Mesendoderm (in vitro differentiated cells): Measurements from ENCODE around the gene KCNN3.

Experiments used
- DNase-seq: peaks from one replicate; pipeline ENCODE4 v3.0.0; 2013
- H2AK5ac ChIP-seq: 2 replicates; pipeline ENCODE4 v1.6.1; 2013; ENCODE audit warnings: low read length, inconsistent platforms
- H2BK120ac ChIP-seq: 2 replicates; pipeline ENCODE4 v1.6.1; 2013; ENCODE audit warnings: low read depth, mild to moderate bottlenecking, low read length, moderate library complexity, mixed read lengths
- H2BK15ac ChIP-seq: replicated peaks from 2 replicates; pipeline ENCODE4 v1.6.1; 2013; ENCODE audit warnings: low read depth, mild to moderate bottlenecking, moderate library complexity
- H2BK5ac ChIP-seq: 2 replicates; pipeline ENCODE4 v1.6.1; 2013; ENCODE audit warnings: low read length, inconsistent platforms
- H3K18ac ChIP-seq: 2 replicates; pipeline ENCODE4 v1.6.1; 2013; ENCODE audit warnings: mild to moderate bottlenecking, low read length, mixed read lengths
- H3K23ac ChIP-seq: one replicate; pipeline ENCODE4 v1.6.1; 2013; ENCODE audit warnings: low read length
- H3K27ac ChIP-seq: 2 replicates; pipeline ENCODE4 v1.5.1; 2013; ENCODE audit warnings: low read depth, mild to moderate bottlenecking, inconsistent platforms, low read length, moderate library complexity
- H3K27me3 ChIP-seq: 2 replicates; pipeline ENCODE4 v1.6.1; 2013; ENCODE audit warnings: low read length, control low read depth, mild to moderate bottlenecking, inconsistent platforms; ENCODE audit not compliant: insufficient read depth, poor library complexity
- H3K36me3 ChIP-seq: 2 replicates; pipeline ENCODE4 v1.6.1; 2013; ENCODE audit warnings: low read length, inconsistent platforms; ENCODE audit not compliant: control insufficient read depth, insufficient read depth
- H3K4ac ChIP-seq: one replicate; pipeline ENCODE4 v1.6.1; 2013; ENCODE audit warnings: low read depth, mild to moderate bottlenecking, low read length, moderate library complexity
- H3K4me1 ChIP-seq: 2 replicates; pipeline ENCODE4 v1.6.1; 2013; ENCODE audit warnings: low read depth, low read length, inconsistent platforms; ENCODE audit not compliant: control insufficient read depth
- H3K4me2 ChIP-seq: 2 replicates; pipeline ENCODE4 v1.6.1; 2013; ENCODE audit warnings: low read length
- H3K4me3 ChIP-seq: 2 replicates; pipeline ENCODE4 v1.5.1; 2013; ENCODE audit warnings: mild to moderate bottlenecking, low read length
- H3K56ac ChIP-seq: one replicate; pipeline ENCODE4 v1.6.1; 2013; ENCODE audit warnings: low read length
- H3K79me1 ChIP-seq: 2 replicates; pipeline ENCODE4 v1.6.1; 2013; ENCODE audit warnings: low read length, inconsistent platforms
- H3K79me2 ChIP-seq: 2 replicates; pipeline ENCODE4 v1.6.1; 2013; ENCODE audit warnings: mild to moderate bottlenecking, low read length; ENCODE audit not compliant: control insufficient read depth, insufficient read depth
- H3K9ac ChIP-seq: 2 replicates; pipeline ENCODE4 v1.6.1; 2013; ENCODE audit warnings: low read length, inconsistent platforms
- H4K5ac ChIP-seq: one replicate; pipeline ENCODE4 v1.6.1; 2013; ENCODE audit warnings: low read length
- H4K8ac ChIP-seq: one replicate; pipeline ENCODE4 v1.6.1; 2013; ENCODE audit warnings: low read depth, mild to moderate bottlenecking, control low read depth, low read length, moderate library complexity
- WGBS: extraction: QIAGEN DNeasy Blood & Tissue Kit; methylation state at CpG from one replicate; pipeline ENCODE4 v1.1.7; 2013; ENCODE audit warnings: low lambda C conversion rate, missing lambda C conversion rate; ENCODE audit not compliant: insufficient coverage; ENCODE audit errors: extremely low coverage; 5-methylcytosine and 5-hydroxymethylcytosine counted together

Gene KCNN3

DNA sequence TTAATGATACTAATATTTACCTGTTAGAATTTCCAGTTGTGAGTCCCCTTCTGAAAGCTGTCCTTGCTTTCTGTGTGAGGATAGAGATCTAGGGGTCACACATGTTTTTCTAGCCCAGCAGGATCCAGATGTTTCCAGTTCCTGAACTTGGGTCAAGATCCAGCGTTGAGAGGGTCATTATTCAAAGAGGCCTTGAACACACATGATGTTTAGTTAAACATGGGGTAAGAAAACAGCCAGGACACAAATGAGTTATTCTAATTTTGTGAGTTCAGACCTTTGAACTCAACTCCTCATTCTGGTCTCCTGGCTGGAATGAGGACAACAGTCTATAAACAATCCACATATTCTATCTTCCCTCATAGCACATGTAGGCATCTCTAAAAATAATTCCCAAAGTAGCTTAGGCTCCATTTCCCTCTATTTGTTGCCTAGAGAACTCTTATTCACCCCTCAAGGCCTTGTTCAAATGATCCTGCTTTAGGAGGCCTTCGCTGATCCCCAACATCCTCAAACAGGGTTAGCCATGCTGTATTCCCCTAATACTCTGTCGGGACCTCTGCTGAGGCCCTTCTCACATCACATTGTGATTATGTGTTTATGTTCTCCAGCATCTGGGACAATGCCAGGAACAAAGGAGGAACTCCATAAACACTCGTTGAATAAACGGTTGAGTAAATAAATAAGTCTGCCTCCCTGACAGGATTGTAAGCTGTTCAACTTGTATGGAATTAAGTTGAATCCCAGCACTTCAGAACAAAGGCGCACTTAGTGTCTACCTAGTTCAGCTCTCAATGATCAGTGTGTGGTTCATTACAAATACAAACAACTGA, 15.0 kb upstream of the KCNN3 start:
- Histone ChIP-seq H2BK5ac (no peak overlapping the region), H3K27me3 (no peaks in the 10 kb centered on the region), H3K79me1 (no peaks in the 10 kb centered on the region), H2BK120ac (no peak overlapping the region), H2BK15ac (no peak overlapping the region), H3K4me3 (no peak overlapping the region), H3K18ac (no peak overlapping the region), H4K8ac (no peak overlapping the region), H2AK5ac (no peak overlapping the region), H3K9ac (no peak overlapping the region), H3K27ac (no peak overlapping the region), H3K4ac (no peak overlapping the region), H3K79me2 (no peaks in the 10 kb centered on the region), H4K5ac (no peak overlapping the region), H3K4me1 (no peaks in the 10 kb centered on the region), H3K36me3 (no peaks in the 10 kb centered on the region), H3K23ac (no peak overlapping the region), H3K56ac (no peak overlapping the region), H3K4me2 (no peak overlapping the region)
- WGBS: no CpG with 5 or more reads among the region's 6 CpGs
- DNase-seq: no peak

DNA sequence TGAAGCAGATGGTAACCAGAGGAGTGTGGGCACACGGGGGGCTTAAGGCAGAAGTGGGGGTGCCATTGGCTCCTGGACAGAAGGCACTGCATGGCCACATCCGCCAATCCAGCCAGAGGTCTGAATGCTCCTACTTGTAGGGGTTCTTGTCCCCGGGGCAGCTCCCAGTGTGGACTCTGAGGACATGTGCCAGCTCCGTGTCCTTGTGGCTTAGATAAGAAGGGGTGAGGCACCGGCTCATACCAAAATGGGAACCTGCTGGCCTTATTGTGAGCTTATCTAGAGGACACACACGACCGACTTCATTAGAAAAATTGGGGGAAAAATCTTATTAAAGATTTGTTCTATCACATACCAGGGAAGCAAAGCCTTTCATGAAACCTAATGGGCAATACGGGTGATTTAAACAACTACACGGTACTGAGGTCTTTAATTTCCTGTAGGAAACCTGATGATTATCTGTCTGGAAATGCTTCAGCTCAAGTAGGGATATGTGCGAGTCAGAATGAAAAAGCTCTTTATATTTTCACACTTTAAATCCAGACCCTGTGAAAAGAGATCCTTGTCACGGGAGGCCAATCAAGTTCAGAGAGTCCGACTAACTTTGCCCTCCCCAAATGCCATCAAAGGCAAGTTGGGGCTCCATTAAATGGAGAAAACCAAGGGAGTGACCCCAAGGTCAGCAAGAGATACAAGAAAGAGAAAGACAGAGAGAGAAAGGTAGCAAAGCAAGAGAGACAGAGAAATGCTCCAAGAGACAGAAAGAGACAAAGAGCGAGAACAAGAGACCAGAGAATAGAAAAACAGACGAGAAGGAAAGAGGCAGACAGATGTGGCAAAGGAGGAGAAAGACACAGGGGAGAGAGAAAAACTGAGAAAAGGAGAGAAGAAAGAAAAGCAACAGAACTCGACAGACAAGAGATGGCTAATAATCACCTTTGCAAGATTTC, 14.1 kb upstream of the KCNN3 start:
- DNase-seq: no peak
- H3K27ac ChIP-seq: no peak overlapping the region

DNA sequence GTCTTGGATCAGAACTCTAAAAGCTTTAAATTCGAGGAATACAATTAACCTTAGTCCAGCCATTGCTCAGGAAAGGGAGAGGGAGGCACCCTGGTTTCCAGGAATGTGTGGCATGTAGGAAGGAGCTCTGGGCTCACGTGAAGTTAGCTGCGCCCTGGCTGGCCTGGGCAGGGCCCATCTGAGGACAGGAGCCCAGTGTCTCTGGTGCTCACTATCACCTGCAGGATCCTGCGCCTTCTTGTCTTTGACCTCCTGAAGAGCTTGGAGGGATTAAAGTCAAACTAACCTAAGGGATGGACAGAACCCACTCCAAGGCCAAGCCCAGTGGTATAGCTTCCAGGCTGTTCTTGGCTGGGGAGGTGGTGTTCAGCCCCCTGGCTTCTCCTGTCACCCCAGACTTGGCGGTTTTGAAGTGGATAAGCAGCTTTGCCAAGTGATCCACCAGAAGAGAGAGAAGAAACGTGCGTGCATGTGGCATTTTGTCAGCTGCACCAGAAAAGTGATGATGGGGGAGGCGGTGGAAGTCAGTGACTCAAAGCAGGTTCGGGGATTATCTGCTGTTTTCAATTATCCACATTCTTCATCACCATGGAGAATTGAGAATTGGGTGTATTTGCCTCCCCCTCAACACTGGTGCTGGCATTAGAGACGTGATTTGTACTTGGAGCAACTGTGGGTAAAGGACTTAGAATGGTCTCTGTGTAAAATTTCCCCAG, 11.9 kb upstream of the KCNN3 start:
- H3K23ac ChIP-seq: no peak overlapping the region
- DNase-seq: peak; percentile 36
- H3K18ac ChIP-seq: no peak overlapping the region
- no peak overlapping the region for H3K4me2 ChIP-seq
- no peak overlapping the region for H3K9ac ChIP-seq
- H3K56ac ChIP-seq: no peak overlapping the region
- no peaks in the 10 kb centered on the region for H3K79me2 ChIP-seq
- no CpG with 5 or more reads among the region's 10 CpGs for WGBS
- no peaks in the 10 kb centered on the region for H3K4me1 ChIP-seq
- H2BK15ac ChIP-seq: no peak overlapping the region
- H2AK5ac ChIP-seq: no peak overlapping the region
- no peaks in the 10 kb centered on the region for H3K27me3 ChIP-seq
- no peaks in the 10 kb centered on the region for H3K36me3 ChIP-seq
- H2BK5ac ChIP-seq: no peak overlapping the region
- H2BK120ac ChIP-seq: no peak overlapping the region
- H3K4me3 ChIP-seq: no peak overlapping the region
- H4K8ac ChIP-seq: no peak overlapping the region
- H4K5ac ChIP-seq: no peak overlapping the region
- no peaks in the 10 kb centered on the region for H3K79me1 ChIP-seq
- H3K27ac ChIP-seq: no peak overlapping the region
- H3K4ac ChIP-seq: no peak overlapping the region

More for the DNA sequence above, 14.1 kb upstream of the KCNN3 start:
- no CpG with 5 or more reads among the region's 15 CpGs for WGBS
- no peak overlapping the region for H4K5ac ChIP-seq
- no peak overlapping the region for H3K9ac ChIP-seq
- H3K79me2 ChIP-seq: no peaks in the 10 kb centered on the region
- H3K36me3 ChIP-seq: no peaks in the 10 kb centered on the region
- no peak overlapping the region for H2BK15ac ChIP-seq
- H2BK5ac ChIP-seq: no peak overlapping the region
- no peak overlapping the region for H2AK5ac ChIP-seq
- no peak overlapping the region for H3K18ac ChIP-seq
- H3K4me1 ChIP-seq: no peaks in the 10 kb centered on the region
- no peaks in the 10 kb centered on the region for H3K27me3 ChIP-seq
- H3K4ac ChIP-seq: no peak overlapping the region
- no peak overlapping the region for H2BK120ac ChIP-seq
- H3K4me2 ChIP-seq: no peak overlapping the region
- H4K8ac ChIP-seq: no peak overlapping the region
- no peak overlapping the region for H3K56ac ChIP-seq
- no peaks in the 10 kb centered on the region for H3K79me1 ChIP-seq
- no peak overlapping the region for H3K23ac ChIP-seq
- no peak overlapping the region for H3K4me3 ChIP-seq

DNA sequence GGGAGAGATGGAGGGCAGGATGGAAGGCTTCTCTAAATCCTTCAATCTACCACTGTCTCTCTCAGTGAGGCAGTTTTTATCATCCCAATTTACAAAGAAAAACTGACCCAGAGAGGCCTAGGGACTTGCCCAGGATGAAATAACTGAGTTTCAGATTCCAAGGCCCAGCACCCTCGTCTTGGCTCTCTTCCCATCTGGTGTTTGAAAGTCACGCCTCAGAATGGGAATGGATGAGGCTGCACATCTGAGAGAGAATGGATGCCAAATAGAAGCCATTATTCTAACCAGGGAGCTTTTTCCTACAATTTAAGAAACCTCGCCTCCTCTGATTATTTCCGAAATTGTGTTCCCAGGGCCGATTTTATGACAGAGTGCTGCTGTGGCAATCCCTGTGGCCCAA, 10.6 kb upstream of the KCNN3 start:
- H3K27ac ChIP-seq: no peak overlapping the region
- no peak overlapping the region for H3K9ac ChIP-seq
- no peak overlapping the region for H3K18ac ChIP-seq
- H3K23ac ChIP-seq: no peak overlapping the region
- H4K8ac ChIP-seq: no peak overlapping the region
- H3K27me3 ChIP-seq: no peaks in the 10 kb centered on the region
- no peaks in the 10 kb centered on the region for H3K79me2 ChIP-seq
- H3K56ac ChIP-seq: no peak overlapping the region
- no peak overlapping the region for H2BK15ac ChIP-seq
- H3K4me3 ChIP-seq: no peak overlapping the region
- no peaks in the 10 kb centered on the region for H3K79me1 ChIP-seq
- no peak overlapping the region for H3K4ac ChIP-seq
- H4K5ac ChIP-seq: no peak overlapping the region
- no peak overlapping the region for H3K4me2 ChIP-seq
- WGBS: no CpG with 5 or more reads among the region's 5 CpGs
- H2AK5ac ChIP-seq: no peak overlapping the region
- H2BK5ac ChIP-seq: no peak overlapping the region
- no peak overlapping the region for H2BK120ac ChIP-seq
- DNase-seq: no peak
- no peaks in the 10 kb centered on the region for H3K36me3 ChIP-seq
- H3K4me1 ChIP-seq: no peaks in the 10 kb centered on the region

- Histone ChIP-seq H2BK120ac (no peak overlapping the region), H3K9ac (no peak overlapping the region), H4K8ac (no peak overlapping the region), H3K79me2 (no peaks in the 10 kb centered on the region), H3K36me3 (no peaks in the 10 kb centered on the region), H2BK5ac (no peak overlapping the region), H3K4me3 (no peak overlapping the region), H3K18ac (no peak overlapping the region), H3K23ac (no peak overlapping the region), H2AK5ac (no peak overlapping the region), H4K5ac (no peak overlapping the region), H3K4me2 (no peak overlapping the region), H3K27ac (no peak overlapping the region), H3K27me3 (no peaks in the 10 kb centered on the region), H2BK15ac (no peak overlapping the region), H3K79me1 (no peaks in the 10 kb centered on the region), H3K4me1 (no peaks in the 10 kb centered on the region), H3K4ac (no peak overlapping the region), H3K56ac (no peak overlapping the region)
- no peak for DNase-seq
- no CpG with 5 or more reads among the region's 16 CpGs for WGBS
Observed at GRCh38 chr1:154879038-154879421, 8.9 kb upstream of the KCNN3 start.
